Activated naive CD4-positive, alpha-beta T cell (primary cell): ENCODE measurements around the gene RASSF4.

ENCODE experiments used
- DNase-seq, 4 experiments: peaks; one replicate each; lab custom pipeline; 2025; lab: John Stamatoyannopoulos, UW

The RASSF4 gene, protein sequence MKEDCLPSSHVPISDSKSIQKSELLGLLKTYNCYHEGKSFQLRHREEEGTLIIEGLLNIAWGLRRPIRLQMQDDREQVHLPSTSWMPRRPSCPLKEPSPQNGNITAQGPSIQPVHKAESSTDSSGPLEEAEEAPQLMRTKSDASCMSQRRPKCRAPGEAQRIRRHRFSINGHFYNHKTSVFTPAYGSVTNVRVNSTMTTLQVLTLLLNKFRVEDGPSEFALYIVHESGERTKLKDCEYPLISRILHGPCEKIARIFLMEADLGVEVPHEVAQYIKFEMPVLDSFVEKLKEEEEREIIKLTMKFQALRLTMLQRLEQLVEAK

DNA sequence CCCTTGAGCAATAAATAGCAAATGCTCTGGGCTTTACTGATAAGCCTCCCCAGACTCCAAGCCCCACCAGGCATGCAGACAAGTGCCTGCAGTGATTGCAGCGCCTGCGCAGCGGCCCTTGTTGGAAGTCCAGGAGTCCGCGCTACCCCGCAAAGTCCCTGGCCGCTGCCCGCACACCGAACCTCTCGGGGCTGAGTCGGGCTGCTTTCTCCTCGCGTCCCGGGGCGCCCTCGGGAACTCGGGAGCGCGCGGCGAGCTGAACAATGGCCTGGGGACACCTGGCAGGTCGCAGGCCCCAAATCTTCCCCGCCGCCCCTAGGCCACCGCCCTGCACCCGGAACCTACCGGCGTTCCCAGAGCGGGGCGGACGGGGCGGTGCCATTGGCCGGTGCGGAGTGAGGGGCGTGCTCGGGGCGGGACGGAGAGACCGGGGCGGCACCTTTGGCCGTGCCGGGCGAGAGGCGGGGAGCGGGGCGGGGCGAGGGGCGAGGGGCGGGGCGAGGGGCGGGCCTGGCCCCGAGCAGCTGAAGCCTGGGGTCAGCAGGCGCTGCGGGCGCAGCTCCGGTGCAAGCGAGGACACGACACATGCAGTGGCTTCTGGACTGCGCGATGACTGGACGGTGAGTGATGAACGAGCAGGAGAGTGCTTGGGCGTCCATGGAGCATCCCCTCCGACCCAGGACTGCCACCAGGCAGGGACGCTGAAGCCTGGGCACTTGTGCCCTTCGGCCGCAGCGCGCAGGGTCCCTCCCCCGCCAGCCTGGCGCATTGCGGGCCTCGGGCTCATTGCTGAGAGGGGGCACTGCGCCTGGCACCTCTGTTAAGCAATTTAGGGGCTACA, at the start of gene RASSF4:
RASSF4 (plus strand) TSS at position 556 of the 841 bp plus-strand sequence. CDS start 10,401 bp downstream, outside the sequence.
- DNase-seq, result peak; percentile 62 to 90 (median 82)

DNA sequence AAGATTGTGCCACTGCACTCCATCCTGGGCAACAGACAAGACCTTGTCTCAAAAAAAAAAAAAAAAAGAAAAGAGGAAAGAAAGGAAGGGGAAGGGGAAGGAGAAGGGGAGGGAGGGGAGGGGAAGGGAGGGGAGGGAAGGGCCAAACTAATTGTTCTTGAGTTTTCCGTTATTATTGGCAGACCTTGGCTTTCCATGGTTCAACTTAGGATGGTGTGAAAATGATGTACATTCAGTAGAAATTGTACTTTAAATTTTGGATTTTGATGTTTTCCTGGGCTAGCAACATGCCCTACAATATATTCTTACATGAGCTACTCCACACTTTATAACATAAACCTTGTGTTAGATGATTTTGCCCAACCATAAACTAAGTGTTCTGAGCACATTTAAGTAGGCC, 49.7 kb upstream of the RASSF4 start:
- no peak for DNase-seq

DNA sequence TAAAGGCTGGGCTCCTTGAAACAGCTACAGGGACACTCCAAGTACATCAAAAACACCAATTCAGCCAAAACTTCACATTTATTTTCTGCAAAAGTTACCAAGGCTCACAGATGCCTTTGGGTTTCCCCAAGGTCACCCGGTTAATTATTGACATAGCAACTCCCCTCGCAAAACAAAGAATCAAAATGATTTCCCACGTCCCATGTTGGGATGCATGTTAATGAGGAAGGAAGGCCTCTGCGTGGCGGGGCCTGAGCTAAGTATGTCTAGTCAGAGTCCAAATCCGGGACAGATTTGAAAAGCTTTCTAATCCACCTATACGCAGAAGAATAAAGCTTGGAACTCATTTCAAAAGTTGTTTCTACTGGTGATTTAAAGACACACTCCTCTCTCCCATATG, 49.0 kb upstream of the RASSF4 start:
- DNase-seq, result no peak

DNA sequence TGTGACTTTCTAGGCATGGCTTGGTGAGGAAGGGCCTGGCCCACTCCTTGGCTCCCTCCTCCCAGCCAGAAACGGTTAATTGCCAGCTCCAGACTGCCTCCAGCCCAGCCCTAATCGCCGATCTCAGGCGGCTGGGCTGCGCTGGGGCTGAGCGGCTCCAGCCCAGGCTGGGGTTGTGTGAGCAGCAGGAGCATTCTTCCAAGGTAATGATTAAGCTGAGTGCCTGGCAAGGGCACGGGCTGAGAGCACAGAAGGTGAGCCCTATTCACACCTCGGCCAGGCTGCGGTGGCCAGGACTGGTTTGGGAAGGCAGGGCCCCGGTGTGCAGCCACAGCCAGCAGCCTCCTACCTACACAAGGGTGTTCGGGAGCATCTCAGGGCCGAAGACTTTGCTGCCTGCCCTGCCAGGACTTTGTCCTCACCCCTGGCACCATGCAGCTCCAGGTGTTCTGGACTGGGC, 48.5 kb upstream of the RASSF4 start, which contains the start of gene TMEM72:
TMEM72 (plus strand) TSS at position 257 of the 460 bp plus-strand sequence; CDS start at position 433, 176 bp downstream.
- no peak for DNase-seq

DNA sequence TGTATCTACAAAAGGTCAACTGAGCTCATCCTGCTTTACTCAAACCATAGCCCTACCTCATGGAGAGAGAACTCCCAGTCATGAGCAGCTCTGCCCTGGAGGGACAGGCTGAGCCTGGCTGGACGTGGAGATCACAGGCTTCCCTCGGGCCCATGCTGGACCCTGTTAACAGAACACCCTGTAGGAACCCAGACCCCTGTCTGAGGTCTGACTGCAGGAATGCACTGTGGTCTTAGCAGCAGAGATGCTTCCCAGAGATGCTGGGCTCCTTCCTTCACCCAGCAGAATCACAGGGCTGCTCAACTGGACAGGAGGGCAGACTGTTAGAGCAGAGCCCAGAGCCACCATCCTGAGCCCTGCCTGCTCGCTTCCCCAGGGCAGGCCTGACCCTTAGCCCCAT, 47.7 kb upstream of the RASSF4 start:
- no peak for DNase-seq

DNA sequence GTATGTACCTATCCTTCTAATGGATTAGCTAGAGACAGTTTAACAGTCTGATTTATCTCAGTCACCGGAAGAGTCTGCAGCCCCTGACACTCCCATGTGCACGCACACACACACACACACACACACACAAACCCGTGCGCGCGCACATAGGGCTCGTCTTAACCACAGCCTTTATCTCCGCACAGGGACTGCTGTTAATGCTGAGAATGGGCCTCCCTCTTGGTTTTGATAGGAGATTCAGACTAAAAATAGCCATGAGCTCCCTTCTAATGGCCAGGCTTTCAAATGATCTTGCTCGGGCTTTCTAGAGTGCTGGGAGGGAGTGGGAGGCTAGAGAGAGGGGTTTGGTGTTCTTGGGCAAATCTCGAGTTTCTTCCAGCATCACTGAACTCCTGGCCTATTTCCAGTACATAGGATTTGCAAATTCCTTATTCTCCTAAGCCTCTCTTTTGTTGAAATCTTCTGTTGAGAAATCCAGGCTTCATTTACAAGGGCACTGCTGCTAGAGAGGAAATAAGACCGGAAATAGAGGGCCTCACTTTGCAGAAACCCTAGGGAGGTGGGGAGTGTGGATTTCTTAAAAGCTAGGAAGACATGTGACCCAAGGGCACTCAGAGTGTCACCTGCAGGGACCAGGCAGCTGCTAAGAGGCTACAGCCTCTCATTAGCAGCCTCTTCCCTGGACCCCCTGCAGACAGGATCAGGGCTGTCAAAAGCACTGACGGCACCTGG, 46.1 kb upstream of the RASSF4 start:
- peak in 1 of 4 experiments; percentile 49 for DNase-seq

DNA sequence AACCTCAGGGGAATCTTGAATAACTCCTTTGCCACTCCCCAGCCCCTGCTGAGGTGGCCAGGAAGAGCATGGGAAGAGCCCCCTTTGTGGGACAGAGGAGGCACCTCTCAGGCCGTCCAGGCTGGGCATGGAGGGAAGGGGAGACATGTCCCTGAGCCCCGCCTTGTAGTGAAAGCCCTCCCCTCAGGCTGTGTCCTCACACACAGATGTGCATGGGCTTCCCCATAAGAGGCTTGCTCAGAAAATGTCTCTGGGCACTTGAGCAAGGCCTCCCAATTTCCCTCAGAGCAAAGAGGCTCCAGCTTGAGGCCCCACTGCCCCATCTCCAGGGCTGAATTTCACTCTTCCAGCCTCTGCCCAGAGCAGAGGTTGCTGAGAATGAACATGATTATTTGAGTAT, 44.7 kb upstream of the RASSF4 start:
- no peak for DNase-seq

DNA sequence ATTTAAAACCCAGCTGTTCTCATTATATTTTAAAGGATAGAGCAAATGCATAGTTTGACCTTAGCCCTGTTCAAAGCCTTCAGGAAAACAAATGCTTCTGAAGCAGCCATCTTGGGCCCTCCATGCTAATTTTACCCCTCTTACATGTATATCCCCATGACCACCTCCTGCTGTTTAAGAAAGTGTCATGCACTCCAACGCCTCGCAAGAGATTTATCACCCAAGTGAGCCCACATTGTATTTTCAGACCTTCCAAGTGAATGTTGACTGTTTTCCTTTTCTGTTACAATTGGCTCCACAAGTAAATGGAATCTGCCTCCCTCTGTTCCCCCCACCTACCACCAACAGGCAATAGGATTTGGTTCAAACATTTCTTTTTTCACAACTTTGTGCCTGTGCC, 43.2 kb upstream of the RASSF4 start:
- DNase-seq, result no peak

DNA sequence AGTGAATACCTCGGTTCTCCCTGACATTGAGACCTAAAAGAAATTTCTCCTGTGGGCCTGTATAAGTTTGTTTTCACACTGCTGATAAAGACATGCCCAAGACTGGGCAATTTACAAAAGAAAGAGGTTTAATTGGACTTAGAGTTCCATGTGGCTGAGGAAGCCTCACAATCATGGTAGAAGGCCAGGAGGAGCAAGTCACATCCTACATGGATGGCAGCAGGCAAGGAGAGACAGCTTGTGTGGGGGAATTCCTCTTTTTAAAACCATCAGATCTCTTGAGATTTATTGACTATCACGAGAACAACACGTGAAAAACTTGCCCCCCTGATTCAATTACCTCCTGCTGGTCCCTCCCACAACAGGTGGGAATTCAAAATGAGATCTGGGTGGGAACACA, 41.8 kb upstream of the RASSF4 start:
- DNase-seq, result no peak

DNA sequence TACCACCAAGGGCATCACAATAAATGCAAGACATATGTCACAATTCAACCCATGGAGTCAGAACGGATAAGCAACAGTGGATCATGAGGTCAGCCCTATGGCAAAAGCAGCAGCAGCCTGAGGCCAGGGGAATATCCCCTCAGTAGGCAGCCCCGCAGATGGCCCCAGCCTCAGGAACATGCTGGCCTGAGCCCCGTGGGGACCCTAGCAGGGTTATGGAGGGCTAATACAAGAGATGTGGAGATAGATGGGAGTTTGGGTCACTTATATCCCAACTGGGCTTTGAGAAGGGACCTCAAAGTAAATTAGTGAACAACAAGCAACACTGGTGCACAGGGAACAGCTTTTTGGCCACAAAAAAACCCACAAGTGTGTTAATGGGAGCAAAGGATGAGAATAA, 39.4 kb upstream of the RASSF4 start:
- no peak for DNase-seq

DNA sequence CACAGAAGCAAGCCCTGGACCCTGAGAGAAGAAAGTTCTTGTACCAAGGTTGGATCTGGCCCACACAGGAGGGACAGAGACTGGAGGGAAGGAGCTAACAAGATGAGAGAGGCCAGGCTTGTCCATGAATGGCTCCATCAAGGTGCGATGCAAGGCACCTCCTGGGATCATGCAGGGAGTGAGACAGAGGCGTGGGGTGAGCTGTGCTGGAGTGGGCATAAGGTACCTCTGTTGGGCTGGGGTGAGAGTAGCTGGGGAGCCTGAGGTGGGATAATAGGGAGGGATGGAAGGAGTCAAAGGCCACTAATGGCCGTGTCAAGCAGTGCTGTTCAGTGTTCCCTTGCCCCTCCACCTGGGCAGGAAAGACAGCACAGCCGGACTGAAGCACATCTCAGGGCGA, 38.5 kb upstream of the RASSF4 start:
- DNase-seq, result no peak

DNA sequence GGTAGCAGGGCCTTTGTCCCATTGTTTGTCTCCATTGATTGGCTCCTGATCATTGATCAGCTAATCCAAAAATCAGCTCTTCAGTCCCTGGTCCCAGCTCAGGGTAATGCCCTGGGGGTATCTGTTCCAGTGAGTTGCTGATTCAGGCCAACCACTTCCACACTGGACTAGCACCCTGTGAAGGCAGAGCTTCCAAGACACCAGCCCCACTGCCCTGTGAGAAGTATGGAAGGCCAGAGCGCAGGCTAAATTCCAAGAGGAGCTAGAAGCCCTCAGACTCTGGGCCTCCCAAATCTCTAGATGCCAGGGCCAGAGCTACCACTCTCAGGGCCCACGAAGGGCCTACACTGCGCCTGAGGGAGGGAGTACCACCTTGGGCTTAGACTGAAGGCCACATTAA, 38.1 kb upstream of the RASSF4 start:
- no peak for DNase-seq

DNA sequence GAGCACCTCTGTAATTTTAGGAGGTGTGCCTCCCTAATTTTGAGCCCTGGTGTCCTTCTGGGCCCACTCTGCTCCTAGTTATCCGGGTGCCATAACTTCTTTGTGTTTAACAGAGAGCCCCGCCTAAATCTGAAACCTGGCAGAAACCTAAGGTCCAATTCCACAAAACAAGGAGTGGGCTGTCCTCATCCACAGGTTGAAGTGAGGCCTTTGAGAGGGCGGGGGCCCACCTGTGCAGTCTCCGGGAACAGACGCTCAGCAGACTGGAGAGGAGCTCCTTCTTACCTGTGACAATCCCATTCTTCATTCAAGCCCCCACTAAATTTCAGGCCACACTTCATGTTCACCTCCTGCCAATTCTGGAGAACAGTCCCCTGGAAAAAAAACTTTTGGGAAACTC, 37.6 kb upstream of the RASSF4 start:
- DNase-seq, result no peak

DNA sequence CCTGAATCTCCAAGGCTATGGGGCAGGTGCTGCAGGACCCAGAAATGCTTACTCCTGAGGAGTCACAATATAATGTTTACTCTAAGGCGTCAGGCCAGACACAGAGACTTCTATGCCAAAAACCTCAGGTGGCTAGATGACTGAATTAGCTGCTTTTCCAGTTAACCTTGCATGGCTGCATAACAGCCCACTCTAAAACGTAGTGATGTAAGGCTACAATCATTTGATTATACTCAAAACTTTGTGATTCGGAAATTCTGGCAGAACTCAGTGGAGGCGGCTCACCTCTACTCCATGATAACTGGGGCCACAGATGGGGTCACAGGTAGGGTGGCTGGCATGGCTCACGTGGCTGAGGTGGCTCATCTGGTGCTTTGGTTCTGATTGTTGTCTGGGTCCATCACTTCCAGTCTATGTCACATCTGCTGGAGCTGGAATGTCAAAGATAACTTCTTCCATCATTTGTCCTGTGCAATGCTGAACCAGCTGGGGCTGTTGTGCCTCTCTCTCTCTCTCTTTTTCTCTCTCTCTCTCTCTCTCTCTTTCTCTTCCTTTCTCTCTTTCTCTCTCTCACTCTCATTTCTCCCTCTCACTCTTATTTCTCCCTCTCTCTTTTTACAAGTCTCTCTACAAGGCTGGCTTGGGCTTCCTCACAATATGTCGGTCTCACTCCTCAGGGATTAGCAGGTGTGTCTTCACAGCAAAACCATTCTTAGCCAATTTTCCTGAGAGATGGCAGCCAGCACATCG, 36.6 kb upstream of the RASSF4 start:
- DNase-seq, result no peak

DNA sequence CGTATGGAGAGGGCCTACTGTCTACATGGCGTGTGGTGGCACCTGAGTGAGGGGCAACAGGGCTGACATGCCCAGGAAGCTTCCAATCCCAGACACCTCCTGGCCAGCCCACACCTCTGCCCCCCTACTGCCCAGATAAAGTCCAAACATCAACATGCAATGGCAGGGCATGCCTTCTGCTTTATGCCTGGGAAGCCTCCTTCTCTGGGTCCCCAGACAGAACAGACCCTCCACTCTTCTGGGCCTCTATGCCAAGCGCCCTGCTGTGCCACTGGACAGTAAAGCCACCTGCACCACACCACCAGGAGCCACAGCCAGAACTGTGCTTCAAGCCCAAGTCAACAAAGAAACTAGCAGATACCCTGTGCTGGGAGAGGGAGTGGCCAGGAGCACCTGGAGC, 36.0 kb upstream of the RASSF4 start:
- DNase-seq, result no peak

DNA sequence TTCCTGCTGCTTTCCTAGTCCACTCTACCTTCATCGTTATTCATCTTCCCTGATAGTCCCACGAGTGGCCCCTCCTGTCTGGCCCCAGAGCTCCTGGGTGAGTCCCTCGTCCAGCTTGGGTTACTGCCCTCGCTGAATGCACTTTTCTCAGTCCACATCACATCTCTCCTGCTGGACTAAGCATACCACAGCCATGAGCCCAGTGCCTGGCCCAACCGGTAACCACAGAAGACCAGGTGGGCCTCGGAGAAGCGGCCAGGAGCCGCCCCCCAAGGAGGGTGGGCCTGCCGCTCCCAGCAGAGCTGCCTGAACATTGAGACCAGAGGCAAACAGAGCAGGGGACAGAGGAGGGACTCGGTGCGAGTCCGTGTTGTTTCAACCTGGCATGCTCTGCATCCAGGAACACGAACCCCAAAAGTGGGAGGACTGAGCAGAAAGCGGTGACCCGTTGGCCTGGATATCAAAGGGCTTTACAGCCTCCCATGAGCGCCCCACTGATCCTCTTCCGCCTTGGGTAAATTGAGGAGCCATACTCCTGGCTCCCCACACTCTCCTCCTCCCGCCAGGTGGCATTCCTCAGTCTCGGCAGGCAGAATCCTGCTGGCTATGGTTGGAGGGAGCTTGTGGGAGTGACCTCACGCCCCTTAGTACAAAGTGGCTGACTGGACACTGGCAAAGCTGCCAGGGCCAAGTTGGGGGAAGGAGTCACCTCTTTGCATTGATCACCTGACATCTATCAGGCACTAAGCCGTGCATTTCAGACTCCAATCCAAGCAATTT, 35.2 kb upstream of the RASSF4 start:
- DNase-seq, result no peak

DNA sequence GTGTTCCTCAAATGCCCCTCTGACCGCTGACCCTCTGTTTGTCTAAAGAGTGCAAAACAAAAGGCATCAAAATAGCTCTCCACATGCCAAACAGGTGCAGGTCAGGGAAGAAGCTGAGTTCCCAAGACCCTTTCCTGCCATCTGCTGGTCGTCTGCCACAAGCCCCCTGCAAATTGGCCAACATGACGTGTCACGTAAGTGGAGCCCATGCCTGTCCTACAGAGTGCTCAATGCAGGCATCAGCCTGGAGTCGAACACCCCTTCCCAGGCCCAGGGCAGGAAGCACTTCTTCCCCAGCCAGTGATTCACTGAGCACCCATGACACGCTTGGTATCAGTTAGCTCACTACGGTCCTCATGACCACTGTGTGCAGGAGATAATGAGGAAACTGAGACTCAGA, 34.4 kb upstream of the RASSF4 start:
- no peak for DNase-seq

DNA sequence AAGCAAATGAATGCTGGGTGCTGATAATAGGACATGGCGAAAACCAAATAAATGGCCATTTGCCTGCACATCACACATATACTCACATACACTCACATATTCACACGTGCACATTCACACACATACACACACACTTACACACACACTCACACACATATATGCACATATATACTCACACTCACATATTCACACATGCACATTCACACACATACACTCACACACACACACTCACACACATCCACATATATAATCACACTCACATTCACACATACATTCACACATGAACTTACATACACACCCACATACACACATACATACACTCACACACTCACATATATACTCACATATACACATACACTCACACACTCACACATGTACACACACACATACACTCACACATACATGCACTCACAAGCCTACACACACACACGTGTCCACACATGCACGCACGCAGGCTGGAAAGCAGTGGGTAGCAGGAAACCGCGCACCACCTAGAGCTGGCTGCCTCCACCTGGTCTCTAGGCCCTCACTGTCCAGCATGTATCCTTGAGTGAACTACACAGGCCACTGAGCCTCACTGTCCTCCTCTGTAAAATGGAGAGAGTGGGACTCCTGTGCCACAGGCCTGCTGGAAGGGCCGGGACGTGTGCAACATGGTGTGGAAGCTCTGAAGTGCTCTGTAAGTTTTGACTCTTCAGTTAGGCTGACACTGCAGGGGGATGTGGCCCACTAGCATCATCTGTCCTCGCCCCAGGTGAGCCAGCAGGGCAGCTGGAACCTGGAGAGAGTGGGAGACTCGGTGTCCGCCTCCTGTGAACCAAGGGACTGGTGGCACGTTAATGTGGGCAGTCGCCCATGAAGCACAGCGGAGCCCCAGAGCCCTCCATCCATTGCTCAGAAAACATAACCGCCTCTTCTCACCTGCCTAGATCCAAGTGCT, 33.5 kb upstream of the RASSF4 start:
- no peak for DNase-seq

DNA sequence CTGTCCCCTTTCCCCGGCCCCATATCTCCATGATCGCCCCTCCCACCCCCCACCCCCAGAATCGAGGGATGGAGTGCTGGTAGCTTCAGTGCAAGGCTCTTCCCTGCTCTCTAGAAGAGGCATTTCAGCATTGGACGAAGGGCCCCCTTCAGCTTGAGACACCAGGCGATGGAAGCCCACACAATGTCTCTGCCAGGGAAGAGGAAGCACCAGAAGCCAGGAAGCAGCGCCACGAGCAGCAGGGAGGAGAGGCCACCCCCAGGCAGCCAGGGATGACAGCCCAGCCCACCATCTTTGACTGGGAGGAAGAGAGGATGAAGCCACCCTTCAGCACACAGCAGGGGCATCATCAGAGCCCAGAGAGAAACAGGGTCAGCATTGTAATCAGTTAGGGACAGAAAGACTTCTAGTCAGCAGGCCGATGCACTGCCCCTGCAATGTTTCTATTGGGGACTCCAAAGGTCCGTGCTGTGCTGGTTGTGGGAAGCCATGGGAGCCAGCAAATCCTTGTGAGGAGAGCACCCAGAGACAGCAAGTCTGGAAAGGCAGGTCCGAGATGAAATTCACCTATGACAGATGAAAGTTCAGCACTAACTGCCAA, 32.8 kb upstream of the RASSF4 start:
- no peak for DNase-seq
